PC-3 (cell line): ENCODE data around the gene WDR88.

Source experiments
- CTCF ChIP-seq: fragments of 300-600 bp; sonication (generic); conservative IDR thresholded peaks from 2 replicates; pipeline ENCODE4 v1.5.1; 2017; ENCODE audit warnings: antibody characterized with exemption, low read depth, mild to moderate bottlenecking, low read length
- EZH2 ChIP-seq: fragments of 300-600 bp; sonication (generic); IDR thresholded peaks from one replicate; pipeline ENCODE4 v1.6.1; 2017; ENCODE audit warnings: antibody characterized with exemption, mild to moderate bottlenecking, low read length; ENCODE audit not compliant: unreplicated experiment
- EZH2phosphoT487 ChIP-seq: fragments of 300-600 bp; sonication (generic); IDR thresholded peaks from 2 replicates; pipeline ENCODE4 v1.6.1; 2018; ENCODE audit warnings: mild to moderate bottlenecking, antibody characterized with exemption, low read length, borderline replicate concordance

- TF ChIP-seq CTCF, result no peak
- no peak for TF ChIP-seq EZH2
- no peak for TF ChIP-seq EZH2phosphoT487
Measured at GRCh38 chr19:33124207-33125098, 7.5 kb upstream of the WDR88 start.
